ENCODE results near the gene VCAN. TPM values are rescaled to one million over a fixed set of nuclear protein-coding genes. Genes with fewer than 3 reads are reported as not detected.

The VCAN gene
- total RNA-seq, 2 donors from 2014 or later, result 9.8 to 27.2 TPM

GRCh38 chr5:83549076-83549475, 77.5 kb downstream of the VCAN start:
- no peak for DNase-seq
- Histone ChIP-seq H3K4me3 (no peak overlapping the region), H3K4me1 (no peaks in the 10 kb centered on the region), H3K36me3 (no peaks in the 10 kb centered on the region), H3K27me3 (no peaks in the 10 kb centered on the region), H3K9ac (ENCODE audit: low read depth in 2 of 2, low read length in 2 of 2) (no peak overlapping the region), H3K9me3 (no peaks in the 10 kb centered on the region), H3K27ac (no peak overlapping the region)
- no peak for TF ChIP-seq CTCF (IDR thresholded peaks at IDR 0.05)
- intact Hi-C loops (cut with DNase I), result no loop called here

GRCh38 chr5:83549674-83550073, 78.1 kb downstream of the VCAN start:
- no peak overlapping the region for H3K4me3 ChIP-seq
- no peak for TF ChIP-seq CTCF (IDR thresholded peaks at IDR 0.05)
- H3K27me3 ChIP-seq, result no peaks in the 10 kb centered on the region
- no peaks in the 10 kb centered on the region for H3K9me3 ChIP-seq
- H3K9ac ChIP-seq (ENCODE audit: low read depth in 2 of 2, low read length in 2 of 2), result no peak overlapping the region
- H3K36me3 ChIP-seq, result no peaks in the 10 kb centered on the region
- intact Hi-C loops (cut with DNase I), result no loop called here
- no peak for DNase-seq
- no peaks in the 10 kb centered on the region for H3K4me1 ChIP-seq
- H3K27ac ChIP-seq, result no peak overlapping the region

- Histone ChIP-seq H3K9me3 (no peaks in the 10 kb centered on the region), H3K27me3 (no peaks in the 10 kb centered on the region), H3K27ac (no peak overlapping the region), H3K4me1 (no peaks in the 10 kb centered on the region), H3K9ac (ENCODE audit: low read depth in 2 of 2, low read length in 2 of 2) (no peak overlapping the region), H3K4me3 (no peak overlapping the region), H3K36me3 (no peaks in the 10 kb centered on the region)
- intact Hi-C loops (cut with DNase I), result no loop called here
- no peak for DNase-seq
- TF ChIP-seq CTCF (IDR thresholded peaks at IDR 0.05), result no peak
Measured at GRCh38 chr5:83551821-83552220, 80.3 kb downstream of the VCAN start.

- Histone ChIP-seq H3K9me3 (no peaks in the 10 kb centered on the region), H3K27me3 (no peaks in the 10 kb centered on the region), H3K4me1 (no peaks in the 10 kb centered on the region), H3K36me3 (no peaks in the 10 kb centered on the region), H3K27ac (no peak overlapping the region), H3K9ac (ENCODE audit: low read depth in 2 of 2, low read length in 2 of 2) (no peak overlapping the region), H3K4me3 (no peak overlapping the region)
- no peak for TF ChIP-seq CTCF (IDR thresholded peaks at IDR 0.05)
- no peak for DNase-seq
- intact Hi-C loops (cut with DNase I), result no loop called here
Measured at GRCh38 chr5:83552275-83552674, 80.7 kb downstream of the VCAN start.

- intact Hi-C loops (cut with DNase I), result no loop called here
- TF ChIP-seq CTCF (IDR thresholded peaks at IDR 0.05), result no peak
- H3K4me1 ChIP-seq, result no peaks in the 10 kb centered on the region
- no peak overlapping the region for H3K27ac ChIP-seq
- H3K9ac ChIP-seq (ENCODE audit: low read depth in 2 of 2, low read length in 2 of 2), result no peak overlapping the region
- H3K27me3 ChIP-seq, result no peaks in the 10 kb centered on the region
- no peak for DNase-seq
- no peaks in the 10 kb centered on the region for H3K9me3 ChIP-seq
- no peak overlapping the region for H3K4me3 ChIP-seq
- no peaks in the 10 kb centered on the region for H3K36me3 ChIP-seq
Measured at GRCh38 chr5:83553000-83553486, 81.5 kb downstream of the VCAN start.

- Histone ChIP-seq H3K4me1 (no peaks in the 10 kb centered on the region), H3K9me3 (no peaks in the 10 kb centered on the region), H3K27me3 (no peaks in the 10 kb centered on the region), H3K36me3 (no peaks in the 10 kb centered on the region), H3K9ac (ENCODE audit: low read depth in 2 of 2, low read length in 2 of 2) (no peak overlapping the region), H3K27ac (no peak overlapping the region), H3K4me3 (no peak overlapping the region)
- no peak for DNase-seq
- TF ChIP-seq CTCF (IDR thresholded peaks at IDR 0.05), result no peak
- intact Hi-C loops (cut with DNase I), result no loop called here
Measured at GRCh38 chr5:83554133-83554532, 82.6 kb downstream of the VCAN start.

Measured in colonic mucosa (tissue), 4 donors.